ENCODE results near the gene ACKR3. TPM values are rescaled to one million over a fixed set of nuclear protein-coding genes. Genes with fewer than 3 reads are reported as not detected.

The ACKR3 gene
- total and polyA plus RNA-seq, 2 donors (not counting 1 experiment from before 2014, with no cell fraction given), result 7.1 to 15.3 TPM

GRCh38 chr2:236583621-236584203 lies 14.1 kb downstream of the ACKR3 start:
- ATAC-seq (ENCODE audit: low read depth), result peak; percentile 17
- no peak overlapping the region for H3K27ac Mint-ChIP-seq
- TF ChIP-seq, protein P1, sequence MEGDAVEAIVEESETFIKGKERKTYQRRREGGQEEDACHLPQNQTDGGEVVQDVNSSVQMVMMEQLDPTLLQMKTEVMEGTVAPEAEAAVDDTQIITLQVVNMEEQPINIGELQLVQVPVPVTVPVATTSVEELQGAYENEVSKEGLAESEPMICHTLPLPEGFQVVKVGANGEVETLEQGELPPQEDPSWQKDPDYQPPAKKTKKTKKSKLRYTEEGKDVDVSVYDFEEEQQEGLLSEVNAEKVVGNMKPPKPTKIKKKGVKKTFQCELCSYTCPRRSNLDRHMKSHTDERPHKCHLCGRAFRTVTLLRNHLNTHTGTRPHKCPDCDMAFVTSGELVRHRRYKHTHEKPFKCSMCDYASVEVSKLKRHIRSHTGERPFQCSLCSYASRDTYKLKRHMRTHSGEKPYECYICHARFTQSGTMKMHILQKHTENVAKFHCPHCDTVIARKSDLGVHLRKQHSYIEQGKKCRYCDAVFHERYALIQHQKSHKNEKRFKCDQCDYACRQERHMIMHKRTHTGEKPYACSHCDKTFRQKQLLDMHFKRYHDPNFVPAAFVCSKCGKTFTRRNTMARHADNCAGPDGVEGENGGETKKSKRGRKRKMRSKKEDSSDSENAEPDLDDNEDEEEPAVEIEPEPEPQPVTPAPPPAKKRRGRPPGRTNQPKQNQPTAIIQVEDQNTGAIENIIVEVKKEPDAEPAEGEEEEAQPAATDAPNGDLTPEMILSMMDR (IDR thresholded peaks at IDR 0.05), result no peak
- TF ChIP-seq EZH2 (IDR thresholded peaks at IDR 0.05; ENCODE audit: borderline replicate concordance, insufficient read depth, low read depth, low read length, poor library complexity, severe bottlenecking), result no peak
- POLR2A ChIA-PET, result no interaction called here
- H3K4me3 Mint-ChIP-seq, result no peak overlapping the region
- DNase-seq, result no peak
- Histone ChIP-seq H4K20me1 (ENCODE audit: control insufficient read depth, insufficient read depth, low read length, poor library complexity, severe bottlenecking) (no peaks in the 10 kb centered on the region), H2AFZ (ENCODE audit: insufficient read depth, low read depth, low read length, poor library complexity, severe bottlenecking) (no peak overlapping the region), H3K36me3 (replicated peaks in 1 of 2; ENCODE audit: control extremely low read depth in 1 of 2, control insufficient read depth in 1 of 2, extremely low read depth in 1 of 2, insufficient read depth in 2 of 2, low read length in 1 of 2) (peaks cover 0 to 11% of the 10 kb centered on the region in 2 experiments), H3K27ac (ENCODE audit: low read length in 2 of 2) (no peak overlapping the region), H3K4me3 (ENCODE audit: control extremely low read depth in 1 of 5, extremely low read depth in 1 of 5, insufficient read depth in 1 of 5, low read depth in 2 of 5, low read length in 4 of 5) (no peak overlapping the region), H3K27me3 (replicated peaks in 1 of 4; ENCODE audit: control extremely low read depth in 1 of 4, control insufficient read depth in 3 of 4, insufficient read depth in 4 of 4, low read length in 3 of 4) (no peaks in the 10 kb centered on the region), H3K9me3 (ENCODE audit: control extremely low read depth in 1 of 3, control insufficient read depth in 2 of 3, insufficient read depth in 1 of 3, low read length in 2 of 3) (no peaks in the 10 kb centered on the region), H3K4me1 (ENCODE audit: control insufficient read depth in 2 of 2, insufficient read depth in 2 of 2, low read length in 2 of 2) (no peaks in the 10 kb centered on the region), H3K9ac (ENCODE audit: low read length) (no peak overlapping the region), H3K79me2 (ENCODE audit: control insufficient read depth, insufficient read depth, low read length) (no peaks in the 10 kb centered on the region), H3K4me2 (replicated peaks; ENCODE audit: low read depth, low read length, poor library complexity, severe bottlenecking) (no peak overlapping the region)
- no peaks in the 10 kb centered on the region for H3K27me3 Mint-ChIP-seq
- 85% methylated on average over 10 of the region's 14 CpGs for WGBS (ENCODE audit: insufficient coverage)
- H3K9me3 Mint-ChIP-seq (ENCODE audit: insufficient read depth), result peaks cover 3% of the 10 kb centered on the region
- intact Hi-C loops (cut with micrococcal nuclease), result no loop called here
- CTCF ChIA-PET, result interaction anchor here (1.9 kb wide), 1 partner anchor 14 kb away, joined by 10 read pairs; the partner anchor contains the start of gene ACKR3
- H3K4me1 Mint-ChIP-seq, result peaks cover 7% of the 10 kb centered on the region

GRCh38 chr2:236584521-236585384 lies 15.1 kb downstream of the ACKR3 start:
- ATAC-seq (ENCODE audit: low read depth) (no peak), DNase-seq (no peak)
- ChIA-PET CTCF (interaction anchor here (1.9 to 2.0 kb wide), 2 partner anchors 15 to 72 kb away, joined by 4 to 10 read pairs; partner anchors contain the start of gene ACKR3), POLR2A (no interaction called here)
- Histone ChIP-seq H3K79me2 (ENCODE audit: control insufficient read depth, insufficient read depth, low read length) (no peaks in the 10 kb centered on the region), H3K9me3 (ENCODE audit: control extremely low read depth in 1 of 3, control insufficient read depth in 2 of 3, insufficient read depth in 1 of 3, low read length in 2 of 3) (no peaks in the 10 kb centered on the region), H3K4me3 (ENCODE audit: control extremely low read depth in 1 of 5, extremely low read depth in 1 of 5, insufficient read depth in 1 of 5, low read depth in 2 of 5, low read length in 4 of 5) (no peak overlapping the region), H2AFZ (ENCODE audit: insufficient read depth, low read depth, low read length, poor library complexity, severe bottlenecking) (no peak overlapping the region), H3K27me3 (replicated peaks in 1 of 4; ENCODE audit: control extremely low read depth in 1 of 4, control insufficient read depth in 3 of 4, insufficient read depth in 4 of 4, low read length in 3 of 4) (no peaks in the 10 kb centered on the region), H3K4me2 (replicated peaks; ENCODE audit: low read depth, low read length, poor library complexity, severe bottlenecking) (no peak overlapping the region), H3K9ac (ENCODE audit: low read length) (no peak overlapping the region), H3K4me1 (ENCODE audit: control insufficient read depth in 2 of 2, insufficient read depth in 2 of 2, low read length in 2 of 2) (no peaks in the 10 kb centered on the region), H3K36me3 (replicated peaks in 1 of 2; ENCODE audit: control extremely low read depth in 1 of 2, control insufficient read depth in 1 of 2, extremely low read depth in 1 of 2, insufficient read depth in 2 of 2, low read length in 1 of 2) (peaks cover 0 to 11% of the 10 kb centered on the region in 2 experiments), H4K20me1 (ENCODE audit: control insufficient read depth, insufficient read depth, low read length, poor library complexity, severe bottlenecking) (no peaks in the 10 kb centered on the region), H3K27ac (ENCODE audit: low read length in 2 of 2) (no peak overlapping the region)
- WGBS (ENCODE audit: insufficient coverage), result 92% methylated on average over 11 of the region's 16 CpGs
- intact Hi-C loops (cut with micrococcal nuclease), result no loop called here
- Mint-ChIP-seq H3K4me1 (peaks cover 7% of the 10 kb centered on the region), H3K27ac (no peak overlapping the region), H3K9me3 (ENCODE audit: insufficient read depth) (peaks cover 3% of the 10 kb centered on the region), H3K27me3 (no peaks in the 10 kb centered on the region), H3K4me3 (no peak overlapping the region)
- TF ChIP-seq EZH2 (IDR thresholded peaks at IDR 0.05; ENCODE audit: borderline replicate concordance, insufficient read depth, low read depth, low read length, poor library complexity, severe bottlenecking), result no peak
- TF ChIP-seq, protein P1 (IDR thresholded peaks at IDR 0.05), result no peak
